ENCODE measurements around the gene TDP2. TPM values are rescaled to one million over a fixed set of nuclear protein-coding genes. Genes with fewer than 3 reads are reported as not detected.

TDP2 gene, protein sequence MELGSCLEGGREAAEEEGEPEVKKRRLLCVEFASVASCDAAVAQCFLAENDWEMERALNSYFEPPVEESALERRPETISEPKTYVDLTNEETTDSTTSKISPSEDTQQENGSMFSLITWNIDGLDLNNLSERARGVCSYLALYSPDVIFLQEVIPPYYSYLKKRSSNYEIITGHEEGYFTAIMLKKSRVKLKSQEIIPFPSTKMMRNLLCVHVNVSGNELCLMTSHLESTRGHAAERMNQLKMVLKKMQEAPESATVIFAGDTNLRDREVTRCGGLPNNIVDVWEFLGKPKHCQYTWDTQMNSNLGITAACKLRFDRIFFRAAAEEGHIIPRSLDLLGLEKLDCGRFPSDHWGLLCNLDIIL
- total RNA-seq (10 to 100 TPM; 22.4 to 31.0 (median 26.7) TPM), polyA plus RNA-seq (10 to 100 TPM; 26.7 to 29.8 TPM)
- long read RNA-seq, donor 1, transcript TDP2-202 (7 exons, 2,071 nt): major isoform, 31 of 42 reads
- long read RNA-seq, donor 1, partial matches to known transcripts: 7 of 42 reads
- long read RNA-seq, donor 1, other reads (novel, unspliced or antisense): 4 of 42 reads
- long read RNA-seq, donor 2, transcript TDP2-205 (2 exons, 714 nt): minor isoform, 5 of 36 reads
- long read RNA-seq, donor 2, transcript TDP2-202 (7 exons, 2,071 nt): major isoform, 16 of 36 reads
- long read RNA-seq, donor 2, partial matches to known transcripts: 15 of 36 reads
- long read RNA-seq, donor 2, other reads (novel, unspliced or antisense): 0 of 36 reads
- long read RNA-seq, donor 3, transcript TDP2-202 (7 exons, 2,071 nt): major isoform, 21 of 26 reads
- long read RNA-seq, donor 3, partial matches to known transcripts: 1 of 26 reads
- long read RNA-seq, donor 3, other reads (novel, unspliced or antisense): 2 of 26 reads

DNA sequence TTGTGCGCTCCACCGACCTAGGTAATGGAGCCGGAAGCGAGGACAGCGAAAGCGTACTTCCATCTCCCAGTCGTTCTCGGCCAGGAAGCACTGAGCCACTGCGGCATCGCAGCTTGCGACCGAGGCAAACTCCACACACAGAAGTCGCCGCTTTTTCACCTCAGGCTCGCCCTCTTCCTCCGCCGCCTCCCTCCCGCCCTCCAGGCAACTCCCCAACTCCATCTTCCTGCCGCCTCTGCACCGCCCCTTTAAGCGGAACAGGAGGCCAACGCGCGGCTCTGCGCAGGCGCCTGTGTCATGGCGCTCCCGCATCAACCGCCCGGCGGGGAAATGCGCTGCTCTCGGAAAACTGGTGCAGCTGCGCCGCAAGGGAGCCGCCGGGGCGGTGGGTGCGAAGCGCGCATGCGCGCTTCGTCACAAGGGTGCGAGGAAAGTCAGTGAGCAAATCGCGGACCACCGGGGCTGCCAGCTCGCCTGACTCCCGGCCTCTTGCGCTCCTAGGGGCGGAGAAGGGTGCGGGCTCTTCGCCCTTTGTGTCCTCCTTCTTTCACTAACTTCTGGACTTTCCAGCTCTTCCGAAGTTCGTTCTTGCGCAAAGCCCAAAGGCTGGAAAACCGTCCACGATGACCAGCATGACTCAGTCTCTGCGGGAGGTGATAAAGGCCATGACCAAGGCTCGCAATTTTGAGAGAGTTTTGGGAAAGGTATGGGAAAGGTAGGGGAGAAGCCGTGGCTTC is at the start of gene TDP2, which contains the start of gene ACOT13:
TDP2 (minus strand) TSS at position 259 of the 737 bp plus-strand sequence; CDS start at position 222, 37 bp downstream.
ACOT13 (plus strand) TSS at position 437 of the 737 bp plus-strand sequence; CDS start at position 624, 187 bp downstream.
- H3K36me3 ChIP-seq: no peaks in the 10 kb centered on the region
- peak; percentile 94 to 97 (median 95) for DNase-seq
- peaks cover 6% of the 10 kb centered on the region for H3K4me1 ChIP-seq (ENCODE audit: insufficient read depth)
- peak; percentile 73 for TF ChIP-seq POLR2A (IDR thresholded peaks at IDR 0.05)
- TF ChIP-seq CTCF (IDR thresholded peaks at IDR 0.05): peak; percentile 37 to 68 (median 41)
- TF ChIP-seq EP300 (IDR thresholded peaks at IDR 0.05): peak; percentile 2
- peak within 1 kb of the TSS; percentile 36 to 55 for H3K27ac ChIP-seq
- 0 to 1% (median 0%) methylated on average over 57 to 62 of the region's 62 CpGs for WGBS, 3 donors
- H3K9me3 ChIP-seq: no peaks in the 10 kb centered on the region
- H3K4me3 ChIP-seq: peak within 1 kb of the TSS; percentile 85
- H3K27me3 ChIP-seq: no peaks in the 10 kb centered on the region
- intact Hi-C loops (cut with DNase I): no loop called here

- Histone ChIP-seq H3K4me1 (ENCODE audit: insufficient read depth) (peaks cover 6% of the 10 kb centered on the region), H3K36me3 (no peaks in the 10 kb centered on the region), H3K9me3 (no peaks in the 10 kb centered on the region), H3K4me3 (no peak overlapping the region), H3K27ac (no peak overlapping the region), H3K27me3 (no peaks in the 10 kb centered on the region)
- TF ChIP-seq POLR2A (IDR thresholded peaks at IDR 0.05) (no peak), CTCF (IDR thresholded peaks at IDR 0.05) (no peak), EP300 (IDR thresholded peaks at IDR 0.05) (no peak)
- WGBS, 3 donors: 86 to 89% (median 88%) methylated on average over 10 of the region's 10 CpGs
- DNase-seq: no peak
- intact Hi-C loops (cut with DNase I): no loop called here
Observed at GRCh38 chr6:24710519-24711303, 44.0 kb upstream of the TDP2 start.

DNA sequence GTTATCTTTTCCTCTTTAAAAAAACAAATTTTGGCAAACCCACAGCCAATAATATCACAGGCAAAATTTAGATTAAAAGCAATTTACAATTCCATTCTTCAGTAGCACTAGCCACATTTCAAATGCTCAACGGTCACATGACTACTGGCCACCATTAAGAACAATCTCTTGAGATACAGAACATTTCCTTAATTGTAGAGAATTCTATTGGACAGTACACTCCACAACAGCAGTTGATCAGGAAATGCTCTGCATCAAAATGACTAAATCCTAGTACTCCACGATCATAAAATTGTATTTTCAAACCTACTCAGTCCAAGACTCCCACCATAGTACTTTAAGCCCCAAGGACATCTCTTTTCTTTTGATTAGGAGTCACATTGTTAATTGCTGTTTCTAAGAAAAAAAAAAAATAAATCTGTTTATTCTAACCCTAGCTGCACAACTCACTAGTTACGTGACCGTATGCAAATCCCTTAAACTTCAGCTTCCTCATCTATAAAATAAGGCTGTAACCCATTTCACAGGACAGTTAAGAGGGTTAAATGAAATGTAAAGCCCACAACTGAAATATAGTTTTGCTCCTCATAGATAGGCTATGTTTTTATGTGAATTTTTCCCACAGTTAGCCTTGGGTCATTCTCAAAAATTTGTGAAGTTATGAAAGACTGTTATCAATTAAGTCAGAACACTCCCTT is 42.5 kb upstream of the TDP2 start:
- H3K36me3 ChIP-seq: no peaks in the 10 kb centered on the region
- no peak for TF ChIP-seq CTCF (IDR thresholded peaks at IDR 0.05)
- TF ChIP-seq EP300 (IDR thresholded peaks at IDR 0.05): no peak
- no peak for TF ChIP-seq POLR2A (IDR thresholded peaks at IDR 0.05)
- peaks cover 4% of the 10 kb centered on the region for H3K4me1 ChIP-seq (ENCODE audit: insufficient read depth)

More for the DNA sequence above, 42.5 kb upstream of the TDP2 start:
- 66 to 81% (median 69%) methylated on average over 4 of the region's 4 CpGs for WGBS, 3 donors
- H3K27me3 ChIP-seq: no peaks in the 10 kb centered on the region
- no peaks in the 10 kb centered on the region for H3K9me3 ChIP-seq
- intact Hi-C loops (cut with DNase I): no loop called here
- no peak overlapping the region for H3K4me3 ChIP-seq
- H3K27ac ChIP-seq: no peak overlapping the region
- DNase-seq: no peak
